ENCODE results near the gene FOXN3.

FOXN3 gene

DNA sequence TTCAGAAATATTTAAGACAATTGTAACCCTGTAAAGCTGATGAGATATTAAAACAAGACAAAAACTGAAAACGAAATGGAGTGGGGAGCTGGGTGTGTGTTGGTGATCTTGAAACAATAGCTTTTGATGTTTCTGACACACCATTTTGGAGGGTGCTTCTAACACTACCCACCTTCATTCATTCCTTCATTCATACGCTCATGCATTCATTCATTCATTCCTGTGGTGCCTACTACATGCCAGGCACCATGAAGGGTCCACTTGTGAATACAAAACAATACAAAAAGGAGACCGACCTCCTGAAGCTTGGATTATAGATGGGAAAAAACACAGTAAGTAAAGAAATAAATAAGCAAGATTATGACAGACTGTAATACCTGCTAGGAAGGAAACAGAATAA, 60.5 kb downstream of the FOXN3 start:
- DNase-seq, result no peak

DNA sequence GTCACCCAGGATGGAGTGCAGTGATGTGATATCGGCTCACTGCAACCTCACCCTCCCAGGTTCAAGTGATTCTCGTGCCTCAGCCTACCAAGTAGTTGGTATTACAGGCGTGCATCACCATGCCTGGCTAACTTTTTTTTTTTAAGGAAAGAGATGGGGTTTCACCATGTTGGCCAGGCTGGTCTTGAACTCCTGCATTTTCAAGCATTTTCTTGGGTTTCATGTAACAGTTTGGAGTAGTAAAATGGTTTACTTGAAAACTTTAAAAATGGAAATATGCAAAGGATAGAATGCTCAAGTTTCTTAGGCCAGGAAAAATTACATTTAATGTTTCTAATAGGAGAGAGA, 63.3 kb downstream of the FOXN3 start:
- no peak for DNase-seq

DNA sequence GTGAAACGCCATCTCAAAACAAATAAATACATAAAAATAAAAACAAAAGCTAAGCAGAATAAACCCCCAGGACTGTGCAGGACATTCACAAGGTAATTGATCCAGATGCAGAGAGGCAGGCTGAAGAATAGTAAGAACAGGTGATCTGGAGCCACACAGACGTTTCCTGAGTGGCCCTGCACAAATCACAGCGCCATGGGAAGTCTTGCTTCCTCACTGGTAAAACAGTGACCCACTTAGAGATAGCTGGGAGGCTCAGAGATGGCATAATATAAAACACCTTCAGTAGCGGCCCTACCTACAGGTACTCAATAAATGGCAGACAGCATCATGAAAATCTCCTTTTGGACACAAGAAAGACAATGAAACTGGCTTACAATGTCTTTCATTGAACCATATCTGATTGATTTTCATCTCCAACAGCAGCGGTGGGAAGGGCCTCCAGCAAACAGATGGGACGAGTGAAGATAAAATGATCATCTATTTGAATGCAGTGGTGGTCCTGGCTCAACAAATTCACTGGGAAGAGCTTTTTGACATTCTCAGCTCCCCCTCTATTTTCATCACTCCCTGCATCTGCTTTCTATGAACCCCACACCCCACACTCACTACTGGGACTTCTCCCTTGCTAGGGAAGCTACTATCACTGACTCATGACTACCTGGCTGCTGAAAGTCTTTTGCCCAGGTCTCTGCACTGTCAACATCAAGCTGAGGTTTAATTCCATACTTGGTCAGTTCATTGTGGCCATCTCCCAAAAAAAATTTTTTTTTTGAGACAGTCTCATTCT, 63.9 kb downstream of the FOXN3 start:
- no peak for DNase-seq

GRCh38 chr14:89351516-89352404, 65.3 kb downstream of the FOXN3 start:
- no peak for DNase-seq

DNA sequence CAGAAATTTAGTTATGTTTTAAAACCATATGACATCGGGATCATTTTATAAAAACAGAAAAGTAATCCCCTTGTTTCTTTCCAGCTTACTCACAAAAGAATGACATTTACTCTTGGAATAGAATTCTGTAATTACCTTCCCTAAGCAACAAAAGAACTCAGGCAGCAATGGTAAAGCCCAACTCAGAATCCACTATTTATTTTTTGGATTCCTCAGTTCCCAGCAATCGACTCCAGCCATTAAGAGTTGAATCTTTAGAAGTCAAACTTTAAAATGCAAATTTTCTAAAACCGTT, 65.9 kb downstream of the FOXN3 start:
- DNase-seq, result no peak

GRCh38 chr14:89350152-89350551, 66.9 kb downstream of the FOXN3 start:
- DNase-seq, result no peak

DNA sequence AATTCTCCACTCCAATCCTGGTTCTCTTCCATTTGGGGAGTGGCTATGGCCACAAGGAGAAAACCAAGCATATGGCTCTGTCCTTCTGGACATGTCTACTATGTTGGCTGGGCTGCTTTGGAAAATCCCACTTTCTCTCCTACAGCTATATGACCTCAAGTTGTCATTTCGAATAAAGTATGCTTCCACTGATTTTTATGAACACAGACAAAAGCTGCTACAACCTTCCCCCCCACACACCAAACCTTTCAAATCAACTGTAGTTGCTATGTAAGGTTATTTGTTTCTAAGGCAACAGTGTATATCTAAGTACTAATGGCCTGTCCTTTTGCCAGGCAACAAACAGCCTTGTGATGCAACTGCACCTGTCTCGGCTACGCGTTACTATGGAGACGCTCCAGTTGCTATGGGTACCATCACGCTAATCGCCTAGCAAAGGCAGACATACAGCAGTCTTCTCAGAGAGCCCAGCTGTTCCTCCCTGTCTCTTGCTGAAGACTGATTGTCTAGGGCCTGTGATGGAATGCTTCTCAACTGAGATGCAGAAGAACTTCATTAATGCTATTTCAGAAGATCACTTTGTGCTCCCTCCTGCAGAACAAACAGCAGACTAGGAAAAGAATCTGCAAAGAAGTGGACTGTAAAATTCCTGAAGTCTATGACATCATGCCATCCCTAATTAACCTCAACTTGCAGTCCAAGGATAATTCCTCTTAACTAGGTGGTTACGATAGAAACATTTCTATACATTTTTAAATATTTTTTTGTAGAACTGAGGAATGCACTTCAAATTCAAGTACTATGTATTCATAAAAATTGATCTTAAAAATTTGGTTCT, 67.6 kb downstream of the FOXN3 start:
- DNase-seq, result no peak

DNA sequence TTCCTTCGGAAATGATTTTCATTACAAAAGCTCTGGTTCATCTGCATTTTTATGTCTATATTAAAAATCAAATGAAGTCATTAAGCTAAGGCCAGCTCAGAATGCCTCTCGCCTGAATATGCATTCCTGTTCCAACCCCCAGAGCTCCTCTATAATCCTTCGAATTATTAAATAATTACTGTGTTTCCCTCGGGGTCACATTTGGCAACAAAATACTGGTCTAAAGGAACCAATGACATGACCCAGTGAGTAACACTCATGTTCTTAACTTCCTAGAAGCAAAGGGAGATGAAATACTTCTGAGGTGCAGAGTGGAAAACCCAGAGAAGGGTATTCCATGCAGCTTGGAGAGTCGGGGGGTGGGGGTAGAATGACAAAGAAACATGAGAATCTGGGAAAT, 68.3 kb downstream of the FOXN3 start:
- no peak for DNase-seq

DNA sequence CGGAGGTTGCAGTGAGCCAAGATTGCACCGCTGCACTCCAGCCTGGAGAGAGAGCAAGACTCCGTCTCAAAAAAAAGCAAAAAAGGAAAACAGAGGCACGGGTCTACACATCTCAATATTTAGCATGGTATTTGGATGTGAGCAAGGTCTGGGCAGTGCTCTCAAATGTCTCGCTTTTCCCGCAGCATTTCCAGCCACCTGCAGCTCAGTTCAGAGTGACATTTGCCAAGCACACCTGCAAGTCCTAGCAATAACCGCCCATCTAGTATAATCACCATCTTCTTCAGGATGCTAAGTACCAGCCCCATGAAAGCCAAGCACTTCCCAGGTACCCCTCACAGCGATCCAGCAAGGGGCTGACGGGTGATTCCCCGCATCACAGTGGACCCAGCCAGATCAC, 69.1 kb downstream of the FOXN3 start:
- no peak for DNase-seq

GRCh38 chr14:89344920-89345254, 72.1 kb downstream of the FOXN3 start:
- DNase-seq, result no peak

DNA sequence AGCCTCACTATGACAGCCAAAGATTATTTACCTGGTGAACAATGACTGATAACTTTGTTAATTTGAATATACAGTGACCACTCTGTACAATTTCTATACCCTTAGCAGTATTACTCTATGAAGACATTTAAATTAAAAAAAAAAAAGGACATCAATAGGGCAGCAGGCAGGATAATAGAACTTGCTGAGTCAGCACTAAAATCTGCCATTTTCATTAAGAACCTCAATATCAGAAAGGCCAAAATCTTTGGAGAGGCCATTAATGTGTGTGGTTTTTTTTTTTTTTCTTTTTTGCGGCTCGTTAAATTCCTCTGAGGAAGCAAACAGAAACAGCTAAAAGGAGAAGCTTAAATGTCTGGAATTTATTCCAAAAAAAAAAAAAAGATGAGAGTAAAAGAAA, 73.7 kb downstream of the FOXN3 start:
- no peak for DNase-seq

DNA sequence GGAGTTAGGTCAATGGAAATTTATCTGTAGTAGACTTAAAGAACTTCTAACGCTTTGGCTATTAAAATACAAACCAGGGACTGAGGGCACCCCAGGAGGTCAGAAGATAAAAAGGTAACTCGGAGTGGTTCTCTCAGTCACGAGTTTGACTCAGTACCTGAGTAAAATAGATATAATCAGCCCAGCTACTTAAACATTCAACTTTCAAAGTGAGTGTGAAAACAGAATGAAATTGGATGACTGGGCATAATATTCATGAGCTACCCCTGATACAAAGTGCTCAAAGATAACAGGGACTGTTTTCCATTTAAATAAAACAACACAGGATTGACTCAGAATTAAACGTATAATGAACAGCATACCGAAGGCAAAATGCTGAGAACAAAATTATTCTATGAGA, 75.0 kb downstream of the FOXN3 start:
- no peak for DNase-seq

- no peak for DNase-seq
Measured at GRCh38 chr14:89340200-89341181, 76.5 kb downstream of the FOXN3 start.

DNA sequence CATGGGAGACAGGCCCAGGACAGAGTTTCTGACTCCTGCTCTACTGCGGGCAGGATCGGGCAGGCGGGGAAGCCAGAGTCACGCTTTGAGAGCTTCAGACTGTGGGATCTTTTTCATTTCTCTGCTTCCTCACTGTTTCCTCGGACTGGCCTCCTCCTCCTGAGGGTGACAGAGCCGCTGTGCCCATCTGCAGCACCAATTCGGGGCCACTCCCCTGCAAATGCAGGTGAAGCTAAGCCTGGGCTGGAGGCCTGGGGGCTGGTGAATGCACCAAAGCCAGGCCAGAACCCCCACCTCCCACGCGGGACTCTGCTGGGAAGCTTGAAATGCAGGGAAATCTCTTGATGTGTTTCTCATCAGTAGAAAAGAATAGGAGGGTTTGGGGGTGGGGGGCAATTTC, 77.5 kb downstream of the FOXN3 start:
- no peak for DNase-seq

- DNase-seq, result no peak
Measured at GRCh38 chr14:89339158-89339557, 77.9 kb downstream of the FOXN3 start.

DNA sequence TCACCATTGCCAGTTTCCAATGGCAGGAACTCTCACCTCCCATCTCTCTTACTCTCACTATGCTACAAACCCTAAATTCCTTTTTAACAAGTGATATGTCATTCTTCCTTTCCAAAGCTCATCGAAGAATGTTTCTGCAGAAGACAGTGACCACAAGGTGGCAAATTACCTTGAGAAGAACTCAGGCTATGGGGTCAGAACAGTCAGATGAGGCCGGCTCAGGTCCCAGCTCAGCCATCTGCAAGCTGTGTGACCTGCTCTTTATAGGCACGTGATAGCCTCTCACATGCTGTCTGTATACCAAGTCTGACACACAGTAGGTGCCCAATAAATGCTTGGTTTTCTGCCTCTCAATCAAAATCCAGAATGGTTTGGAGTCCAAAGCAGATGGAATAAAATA, 80.7 kb downstream of the FOXN3 start:
- no peak for DNase-seq

DNA sequence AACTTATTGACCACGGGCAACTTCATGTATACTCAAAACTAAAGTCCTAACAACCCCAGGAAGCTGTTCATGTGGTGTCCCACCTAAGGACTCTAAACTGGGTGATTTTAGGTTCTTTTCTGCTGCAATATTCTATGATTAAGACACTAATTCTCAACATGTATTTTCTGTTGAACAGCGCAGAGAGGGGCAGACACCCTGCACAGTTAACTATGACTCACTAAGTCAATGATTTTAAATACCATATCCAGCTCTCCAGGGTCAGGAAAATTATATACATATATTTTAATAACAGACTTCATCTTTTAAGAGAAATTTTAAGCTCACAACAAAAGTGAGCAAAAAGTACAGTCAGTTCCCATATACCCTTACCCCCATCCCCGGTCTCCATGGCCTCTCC, 85.0 kb downstream of the FOXN3 start:
- no peak for DNase-seq

- DNase-seq, result no peak
Measured at GRCh38 chr14:89331398-89331797, 85.6 kb downstream of the FOXN3 start.

- no peak for DNase-seq
Measured at GRCh38 chr14:89330236-89331002, 86.6 kb downstream of the FOXN3 start.

DNA sequence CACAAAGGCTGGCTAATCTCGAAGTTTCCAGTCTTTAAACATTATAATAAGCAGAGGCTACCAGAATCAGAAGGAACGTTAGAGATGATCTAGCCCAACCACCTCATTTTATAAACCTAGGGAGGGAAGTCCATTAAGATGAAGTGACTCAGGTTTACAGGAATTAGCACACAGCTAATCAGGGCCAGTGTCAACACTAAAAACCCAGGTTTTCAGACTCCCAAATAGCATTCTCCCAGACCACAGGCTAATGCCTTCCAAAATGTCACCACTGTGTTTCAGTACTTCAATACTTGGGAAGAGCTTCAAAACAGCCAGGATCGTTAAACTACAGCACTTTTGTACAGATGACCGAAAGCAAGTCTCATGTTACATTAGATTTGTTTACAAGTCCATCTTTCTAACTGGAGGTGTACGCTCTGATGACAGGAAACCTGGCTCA, 89.2 kb downstream of the FOXN3 start:
- DNase-seq, result no peak

GRCh38 chr14:89325959-89326358, 91.1 kb downstream of the FOXN3 start:
- DNase-seq, result no peak
